K562 (cell line): Measurements from ENCODE around the gene OXT. TPM values are rescaled to one million over a fixed set of nuclear protein-coding genes. Genes with fewer than 3 reads are reported as not detected.
A peak's percentile ranks its signal among the peaks of the same experiment; 100 is the strongest.

Experiments
- ATAC-seq: fragments of 200-7000 bp; cut with Tn5 transposase; 3 replicates; pipeline ENCODE4 v1.9.1; 2020; ENCODE audit warnings: moderate library complexity
- BruUV-seq: library from RNA; stranded (reverse); fragments of 400-500 nt; replicated peaks from 2 replicates; lab custom pipeline; 2021; lab: Mats Ljungman, UMichigan
- CTCF ChIA-PET: fragments of 300-600 bp; formaldehyde crosslinking; extraction: SDS; loops from one replicate; lab custom pipeline; 2021; ENCODE audit warnings: low intra/inter-chr PET ratio; lab: Yijun Ruan, JAX
- POLR2A ChIA-PET: fragments of 300-600, 350-650 bp; sonication (Branson Sonifier 250); formaldehyde crosslinking; extraction: SDS; loops from one replicate; lab custom pipeline; 2021; ENCODE audit warnings: antibody characterized with exemption, inconsistent platforms; lab: Yijun Ruan, JAX
- DNase-seq, 4 experiments: peaks; one replicate each; pipeline versions ENCODE4 v3.0.0 to v3.0.0-alpha.2; 2011 to 2018; ENCODE audit warnings: low spot score in 3 of 4, mixed read lengths in 3 of 4; ENCODE audit errors: extremely low read depth in 1 of 4
- FAIRE-seq: peaks from 2 replicates; lab custom pipeline; 2011; peaks lifted over from hg19 to GRCh38; lab: Jason Lieb, UNC
- H2AFZ ChIP-seq: 2 replicates; pipeline ENCODE4 v1.6.0; 2011; ENCODE audit warnings: low read depth, low read length, control low read depth, inconsistent platforms
- H3K27ac ChIP-seq: fragments of 200-600 bp; 3 replicates; pipeline ENCODE4 v1.8.0; 2011; ENCODE audit warnings: low read depth, mild to moderate bottlenecking, control low read depth, inconsistent platforms, low read length, moderate library complexity, mixed read lengths; ENCODE audit errors: extremely low read depth
- H3K27me3 ChIP-seq, 2 experiments: fragments of 300-600 bp in 1 of 2; 2 replicates in 1 of 2; 3 replicates in 1 of 2; pipeline versions ENCODE4 v1.6.0 to v1.8.0; 2011; ENCODE audit warnings: inconsistent platforms in 2 of 2, low read length in 2 of 2, mild to moderate bottlenecking in 1 of 2, mixed read lengths in 1 of 2, moderate library complexity in 1 of 2; ENCODE audit not compliant: control insufficient read depth in 2 of 2, insufficient read depth in 2 of 2
- H3K36me3 ChIP-seq: fragments of 300-600 bp; 3 replicates; pipeline ENCODE4 v1.8.0; 2011; ENCODE audit warnings: mild to moderate bottlenecking, low read length, inconsistent platforms; ENCODE audit not compliant: control insufficient read depth, insufficient read depth
- H3K4me1 ChIP-seq, 2 experiments: fragments of 200-600 bp in 1 of 2; replicated peaks in 1 of 2; 2 replicates in 1 of 2; 3 replicates in 1 of 2; pipeline versions ENCODE4 v1.5.1 to v1.8.0; 2011; ENCODE audit warnings: inconsistent platforms in 2 of 2, low read length in 2 of 2, mild to moderate bottlenecking in 1 of 2, mixed read lengths in 1 of 2, moderate library complexity in 1 of 2; ENCODE audit not compliant: control insufficient read depth in 2 of 2, insufficient read depth in 2 of 2
- H3K4me2 ChIP-seq: 2 replicates; pipeline ENCODE4 v1.6.1; 2011; ENCODE audit warnings: low read length, control low read depth, inconsistent platforms, mixed read lengths; ENCODE audit not compliant: insufficient read depth
- H3K4me3 ChIP-seq: fragments of 200-600 bp; sonication (generic), shearing (Covaris generic); 2 replicates; pipeline ENCODE4 v1.5.1; 2016; ENCODE audit warnings: control low read depth, inconsistent platforms
- H3K79me2 ChIP-seq: fragments of 200-600 bp; 3 replicates; pipeline ENCODE4 v1.8.0; 2011; ENCODE audit warnings: low read length, inconsistent platforms; ENCODE audit not compliant: control insufficient read depth, insufficient read depth
- H3K9ac ChIP-seq, 2 experiments: 2 replicates each; pipeline versions ENCODE4 v1.6.0 to v1.6.1; 2011; ENCODE audit warnings: low read depth in 2 of 2, low read length in 2 of 2, control low read depth in 1 of 2, inconsistent platforms in 1 of 2, mild to moderate bottlenecking in 1 of 2, mixed read lengths in 1 of 2; ENCODE audit not compliant: insufficient read depth in 1 of 2
- H3K9me1 ChIP-seq: one replicate; pipeline ENCODE4 v1.6.0; 2011; ENCODE audit warnings: inconsistent platforms, mild to moderate bottlenecking, low read length, moderate library complexity; ENCODE audit not compliant: control insufficient read depth, insufficient read depth
- H3K9me3 ChIP-seq: replicated peaks from 2 replicates; pipeline ENCODE4 v1.5.1; 2011; ENCODE audit warnings: low read depth, low read length, inconsistent platforms; ENCODE audit not compliant: control insufficient read depth, insufficient read depth
- H4K20me1 ChIP-seq: replicated peaks from 2 replicates; pipeline ENCODE4 v1.6.1; 2011; ENCODE audit warnings: low read length, inconsistent platforms, mixed read lengths; ENCODE audit not compliant: control insufficient read depth, insufficient read depth
- CREB5 ChIP-seq: fragments of 250-450 bp; sonication (Bioruptor Pico); IDR thresholded peaks from 2 replicates; pipeline ENCODE4 v1.5.0; 2020; ENCODE audit warnings: mild to moderate bottlenecking
- POLR2G ChIP-seq: fragments of 200-400 bp; formaldehyde crosslinking; IDR thresholded peaks from 2 replicates; pipeline ENCODE4 v1.6.1; 2017; ENCODE audit warnings: low read depth, mild to moderate bottlenecking, antibody characterized with exemption, low read length, moderate library complexity
- ZFP1 ChIP-seq: fragments of 450-650 bp; formaldehyde crosslinking; IDR thresholded peaks from 2 replicates; pipeline ENCODE4 v1.4.0; 2020; ENCODE audit warnings: mild to moderate bottlenecking, mixed read lengths
- ZNF707 ChIP-seq: fragments of 250-450 bp; sonication (Bioruptor Pico); conservative IDR thresholded peaks from 2 replicates; pipeline ENCODE4 v1.8.0; 2022; ENCODE audit warnings: inconsistent platforms, mild to moderate bottlenecking, moderate library complexity
- whole genome bisulfite sequencing: fragments of 100-300 bp; shearing (Covaris generic); methylation state at CpG from one replicate; pipeline ENCODE4 v1.1.6; 2016; ENCODE audit warnings: low coverage, mixed read lengths; ENCODE audit not compliant: insufficient coverage; ENCODE audit errors: missing lambda C conversion rate; 5-methylcytosine and 5-hydroxymethylcytosine counted together
- in situ Hi-C: fragments of 300-500 bp; cut with MboI; formaldehyde crosslinking; loops from 4 replicates; pipeline ENCODE4 v1.15.0; 2018; ENCODE audit warnings: inconsistent platforms, mixed read lengths
- intact Hi-C: fragments of 100-400 bp; cut with micrococcal nuclease; formaldehyde crosslinking; loops from 2 replicates; pipeline ENCODE4 v1.14.2; 2022
- polyA plus RNA-seq, 8 experiments: library from polyadenylated mRNA; depleted of rRNA in 4 of 8; stranded (reverse) in 5 of 8; unstranded in 3 of 8; fragments of >200 nt; fragmentation: Nextera tagmentation in 2 of 8; fragmentation: Illumina TruSeq in 1 of 8; extraction: Ambion mirVana in 2 of 8; extraction: Trizol in 1 of 8; gene quantifications; 2 replicates each; pipeline versions ENCODE4 v1.2.1 to v1.2.3, GENCODE V29; 2011 to 2014; ENCODE audit warnings: inconsistent platforms in 1 of 8, missing spikeins in 1 of 8
- total RNA-seq, 7 experiments: library from RNA; depleted of rRNA in 6 of 7; stranded (reverse); fragments of >200 nt in 6 of 7; fragmentation: Illumina TruSeq in 2 of 7; extraction: Trizol in 2 of 7; gene quantifications; 2 replicates each; pipeline versions ENCODE4 v1.2.1 to v1.2.3, GENCODE V29; 2011 to 2021; ENCODE audit warnings: low replicate concordance in 1 of 7

OXT gene
- total and polyA plus RNA-seq, 9 of the 15 experiments (the other 6 are each of a cell fraction or from before 2014, with no cell fraction given): not detected

DNA sequence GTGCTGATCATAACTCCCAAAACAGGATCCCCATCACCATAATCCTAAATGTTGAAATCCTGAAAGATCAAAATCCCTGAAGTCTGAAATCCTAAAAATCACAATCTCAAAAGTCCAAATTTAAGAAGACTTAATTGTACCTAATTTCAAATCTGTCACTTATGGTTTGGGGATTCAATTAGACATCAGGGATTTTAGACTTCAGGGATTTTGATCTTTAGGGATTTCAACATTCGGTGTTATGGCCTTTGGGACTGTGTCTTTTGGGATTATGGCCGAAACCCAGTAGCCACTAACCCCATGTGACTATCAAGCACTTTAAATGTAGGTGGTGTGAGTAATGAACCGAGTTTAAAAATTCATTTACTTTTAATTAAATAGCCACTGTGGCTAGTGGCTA lies 34.8 kb downstream of the OXT start (continued):
- TF ChIP-seq ZNF707 (CRISPR knock-in tag): no peak
- no peak for TF ChIP-seq ZFP1 (CRISPR knock-in tag)
- TF ChIP-seq, all 486 proteins: peak for 0

- Histone ChIP-seq H3K9ac (no peak overlapping the region), H2AFZ (no peak overlapping the region), H3K27me3 (no peaks in the 10 kb centered on the region), H3K4me2 (no peak overlapping the region), H3K36me3 (no peaks in the 10 kb centered on the region; the same call in 2 of the 3 replicates), H3K4me1 (peaks cover 0 to 11% of the 10 kb centered on the region in 2 experiments; a peak in 4 of 5 replicates), H3K79me2 (no peaks in the 10 kb centered on the region), H3K4me3 (no peak overlapping the region), H3K9me3 (no peaks in the 10 kb centered on the region), H3K9me1 (no peaks in the 10 kb centered on the region), H3K27ac (no peak overlapping the region), H4K20me1 (peaks cover 3% of the 10 kb centered on the region; the same call in 1 of the 2 replicates)
- TF ChIP-seq CREB5 (CRISPR knock-in tag): no peak
- 0 out of 2 replicates have a peak, but pooled peaks have one; percentile 12 for TF ChIP-seq POLR2G
- WGBS: 65% methylated on average over 13 of the region's 14 CpGs
- no TSS peak for BruUV-seq
- in situ Hi-C loops: no loop called here
- DNase-seq: no peak
- ATAC-seq: no peak
- POLR2A ChIA-PET: interaction anchor here (1.6 kb wide), 1 partner anchor 22 kb away, joined by 3 read pairs; no protein-coding TSS in a partner anchor
- intact Hi-C loops: loop anchor here (5.0 kb wide), 1 partner anchor 40 kb away; no protein-coding TSS in a partner anchor
- CTCF ChIA-PET: no interaction called here
- FAIRE-seq: no peak
These were observed 35.4 kb downstream of the OXT start for GRCh38 chr20:3106658-3107463.
